ENCODE data around the gene CDK5RAP1.
A peak's percentile ranks its signal among the peaks of the same experiment; 100 is the strongest.

CDK5RAP1 gene

GRCh38 chr20:33418033-33418432 lies 16.7 kb upstream of the CDK5RAP1 start:
- TF ChIP-seq, protein P1, sequence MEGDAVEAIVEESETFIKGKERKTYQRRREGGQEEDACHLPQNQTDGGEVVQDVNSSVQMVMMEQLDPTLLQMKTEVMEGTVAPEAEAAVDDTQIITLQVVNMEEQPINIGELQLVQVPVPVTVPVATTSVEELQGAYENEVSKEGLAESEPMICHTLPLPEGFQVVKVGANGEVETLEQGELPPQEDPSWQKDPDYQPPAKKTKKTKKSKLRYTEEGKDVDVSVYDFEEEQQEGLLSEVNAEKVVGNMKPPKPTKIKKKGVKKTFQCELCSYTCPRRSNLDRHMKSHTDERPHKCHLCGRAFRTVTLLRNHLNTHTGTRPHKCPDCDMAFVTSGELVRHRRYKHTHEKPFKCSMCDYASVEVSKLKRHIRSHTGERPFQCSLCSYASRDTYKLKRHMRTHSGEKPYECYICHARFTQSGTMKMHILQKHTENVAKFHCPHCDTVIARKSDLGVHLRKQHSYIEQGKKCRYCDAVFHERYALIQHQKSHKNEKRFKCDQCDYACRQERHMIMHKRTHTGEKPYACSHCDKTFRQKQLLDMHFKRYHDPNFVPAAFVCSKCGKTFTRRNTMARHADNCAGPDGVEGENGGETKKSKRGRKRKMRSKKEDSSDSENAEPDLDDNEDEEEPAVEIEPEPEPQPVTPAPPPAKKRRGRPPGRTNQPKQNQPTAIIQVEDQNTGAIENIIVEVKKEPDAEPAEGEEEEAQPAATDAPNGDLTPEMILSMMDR (conservative IDR thresholded peaks at IDR 0.05; ENCODE audit: control insufficient read depth, insufficient read depth, low read depth, low read length) = no peak
- no peak for DNase-seq (ENCODE audit: low read depth)
- H3K4me3 ChIP-seq (ENCODE audit: control insufficient read depth, low read depth, low read length) = no peak overlapping the region

DNA sequence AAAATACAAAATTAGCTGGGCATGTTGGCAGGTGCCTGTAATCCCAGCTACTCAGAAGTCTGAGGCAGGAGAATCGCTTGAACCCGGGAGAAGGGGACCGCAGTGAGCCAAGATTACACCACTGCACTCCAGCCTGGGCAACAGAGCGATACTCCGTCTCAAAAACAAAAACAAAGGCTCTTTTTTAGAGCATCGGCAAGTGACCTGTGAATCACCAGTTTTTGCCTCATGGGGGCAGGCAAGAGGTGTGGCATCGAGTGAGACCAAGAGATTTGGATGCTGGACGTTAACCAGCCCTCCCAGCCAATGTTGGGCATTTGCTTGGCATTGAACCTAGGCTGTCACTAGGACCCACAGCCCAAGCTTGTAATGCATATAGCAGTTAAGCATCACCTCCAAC lies 14.6 kb upstream of the CDK5RAP1 start:
- H3K4me3 ChIP-seq (ENCODE audit: control insufficient read depth, low read depth, low read length) = no peak overlapping the region
- DNase-seq (ENCODE audit: low read depth) = peak; percentile 55
- TF ChIP-seq, protein P1 (conservative IDR thresholded peaks at IDR 0.05; ENCODE audit: control insufficient read depth, insufficient read depth, low read depth, low read length) = peak; percentile 53

DNA sequence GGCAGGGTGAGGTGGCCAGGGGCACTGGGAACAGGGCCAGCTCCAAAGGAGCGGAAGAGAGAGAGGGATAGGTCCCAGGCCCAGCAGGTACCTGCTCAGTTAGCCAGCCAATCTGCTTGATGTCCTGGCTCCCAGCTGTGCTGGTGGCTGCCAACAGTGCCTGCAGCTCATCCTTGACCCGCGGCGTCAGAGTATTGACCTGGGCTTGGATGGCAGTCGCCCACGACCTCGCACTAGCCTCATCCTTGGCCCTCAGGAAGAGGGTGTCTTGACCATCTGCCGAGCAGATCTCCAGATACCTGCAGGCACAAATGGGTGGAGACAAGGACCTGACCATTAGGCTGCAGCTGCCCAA lies 11.1 kb upstream of the CDK5RAP1 start:
- no peak for DNase-seq (ENCODE audit: low read depth)
- TF ChIP-seq, protein P1 (conservative IDR thresholded peaks at IDR 0.05; ENCODE audit: control insufficient read depth, insufficient read depth, low read depth, low read length) = no peak
- H3K4me3 ChIP-seq (ENCODE audit: control insufficient read depth, low read depth, low read length) = no peak overlapping the region

GRCh38 chr20:33411711-33412483 lies 10.6 kb upstream of the CDK5RAP1 start:
- H3K4me3 ChIP-seq (ENCODE audit: control insufficient read depth, low read depth, low read length) = no peak overlapping the region
- DNase-seq (ENCODE audit: low read depth) = no peak
- TF ChIP-seq, protein P1 (conservative IDR thresholded peaks at IDR 0.05; ENCODE audit: control insufficient read depth, insufficient read depth, low read depth, low read length) = no peak

DNA sequence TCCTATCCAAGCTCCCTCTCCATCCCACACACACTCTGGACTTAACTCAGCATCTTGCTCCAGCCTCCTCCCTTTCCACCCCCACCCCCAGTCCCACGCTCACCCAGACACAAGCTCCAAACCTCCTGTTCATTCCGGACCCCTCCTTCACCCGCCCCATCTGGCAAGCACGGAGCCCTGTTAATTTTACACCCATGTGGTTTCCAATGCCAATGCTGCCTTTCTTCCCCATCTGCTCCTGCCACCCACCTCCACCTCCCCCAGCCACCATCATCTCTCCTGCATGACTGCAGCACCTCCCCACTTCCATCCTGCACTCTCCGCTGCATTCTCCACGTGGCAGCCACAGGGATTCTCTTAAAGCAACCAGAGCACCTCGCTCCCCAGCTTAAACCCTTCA lies 9.9 kb upstream of the CDK5RAP1 start:
- TF ChIP-seq, protein P1 (conservative IDR thresholded peaks at IDR 0.05; ENCODE audit: control insufficient read depth, insufficient read depth, low read depth, low read length) = no peak
- DNase-seq (ENCODE audit: low read depth) = no peak
- H3K4me3 ChIP-seq (ENCODE audit: control insufficient read depth, low read depth, low read length) = no peak overlapping the region

DNA sequence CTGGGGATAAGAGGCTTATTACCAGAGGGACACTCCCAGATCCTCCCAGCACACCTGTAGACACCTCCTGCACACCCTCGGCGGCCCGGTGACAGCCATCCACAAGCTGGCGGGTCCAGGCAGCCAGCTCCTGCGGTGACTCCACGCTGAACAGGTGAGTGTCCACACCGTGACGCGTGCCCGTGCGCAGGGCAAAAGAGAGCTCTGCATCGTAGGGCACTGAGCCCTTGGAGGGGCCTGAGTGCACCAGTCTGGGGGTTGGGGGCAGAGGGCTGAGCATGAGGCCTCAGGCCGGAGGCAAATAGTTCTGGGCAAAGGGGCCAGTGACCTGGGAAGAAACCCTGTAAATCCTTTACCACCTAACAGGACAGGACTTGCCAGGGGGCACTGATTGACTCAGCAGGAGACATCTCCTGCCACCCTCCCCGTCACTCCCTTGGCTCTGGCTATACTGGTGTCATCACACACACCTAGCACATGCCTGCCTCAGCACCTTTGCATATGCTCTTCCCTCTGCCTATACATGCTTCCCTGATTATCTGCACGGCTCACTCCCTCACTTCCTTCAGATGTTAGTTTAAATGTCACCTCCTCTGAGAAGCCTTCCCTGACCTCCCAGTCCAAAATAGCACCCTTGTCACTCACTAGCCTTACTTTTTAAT lies 8.9 kb upstream of the CDK5RAP1 start:
- DNase-seq (ENCODE audit: low read depth) = no peak
- H3K4me3 ChIP-seq (ENCODE audit: control insufficient read depth, low read depth, low read length) = no peak overlapping the region
- TF ChIP-seq, protein P1 (conservative IDR thresholded peaks at IDR 0.05; ENCODE audit: control insufficient read depth, insufficient read depth, low read depth, low read length) = no peak
